Measurements from ENCODE around the gene SEMA7A.

SEMA7A gene

DNA sequence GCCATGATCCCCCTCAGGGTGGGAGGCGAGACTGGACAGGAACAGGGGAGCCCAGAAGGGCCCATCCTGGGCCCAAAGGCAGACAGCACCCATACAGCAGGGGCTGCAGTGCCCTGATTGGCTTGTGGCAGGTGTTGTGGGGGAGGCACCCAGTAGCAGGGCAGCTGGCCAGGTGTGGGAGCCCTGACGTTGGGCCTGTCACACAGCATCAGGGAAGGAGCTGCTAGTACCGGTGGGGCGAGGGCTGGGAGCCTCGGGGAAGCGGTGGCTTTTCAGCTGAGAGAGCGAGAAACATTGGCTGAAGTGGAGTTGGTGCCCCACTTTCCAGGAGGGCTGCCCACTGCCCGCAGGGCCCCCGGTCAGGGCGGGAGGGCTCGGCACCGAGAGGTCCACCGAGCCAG is 46.6 kb downstream of the SEMA7A start:
- no peak for DNase-seq (ENCODE audit: low spot score)

DNA sequence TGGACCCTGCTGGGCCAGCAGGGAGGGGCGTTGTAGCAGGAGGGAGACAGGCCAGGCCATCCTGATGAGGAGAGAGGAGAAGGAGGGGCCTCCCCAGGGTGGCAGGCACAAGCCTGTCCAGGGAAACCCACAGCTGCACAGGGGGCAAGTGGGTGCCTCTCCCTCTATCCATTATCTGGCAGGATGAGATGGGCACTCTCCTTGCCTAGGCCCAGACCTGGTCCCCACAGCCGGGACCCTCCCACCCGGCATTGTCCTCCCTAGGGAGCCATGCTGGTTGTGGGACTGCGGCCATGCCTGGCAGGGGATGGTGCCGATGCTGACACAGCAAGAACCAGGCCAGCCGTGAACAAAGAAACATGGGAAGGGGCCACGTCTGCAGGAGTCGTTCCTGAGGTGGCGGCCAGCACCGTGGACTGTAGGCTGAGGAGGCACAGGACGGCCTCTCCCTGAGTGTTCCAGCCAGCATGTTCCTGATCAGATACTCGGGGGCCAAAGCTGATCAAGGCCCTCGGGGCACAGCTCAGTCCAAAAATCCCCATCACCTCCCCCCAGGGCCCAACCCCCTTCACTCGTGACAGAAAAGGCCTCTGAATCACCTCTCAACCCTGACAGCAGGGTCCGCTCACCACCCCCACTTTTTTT is 47.1 kb downstream of the SEMA7A start:
- DNase-seq (ENCODE audit: low spot score) = no peak

DNA sequence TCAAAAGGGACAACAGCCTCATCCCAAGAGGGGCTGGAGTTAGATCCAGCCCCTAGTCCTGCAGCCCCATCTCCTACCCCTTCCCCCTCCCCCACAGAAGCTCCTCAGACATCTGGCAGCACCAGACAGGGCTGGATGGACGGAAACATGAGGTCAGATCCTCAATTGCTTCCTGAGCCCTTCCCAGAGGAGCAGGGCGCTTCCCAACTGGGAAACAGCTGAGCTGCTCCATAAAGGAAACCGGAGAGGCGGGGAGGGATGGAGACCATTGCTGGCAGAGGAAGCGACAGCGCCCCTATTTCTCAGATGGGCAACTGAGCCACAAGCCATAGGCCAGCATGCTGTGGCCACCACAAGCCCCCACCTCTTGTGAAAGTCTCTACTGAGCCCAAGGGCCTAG is 48.0 kb downstream of the SEMA7A start:
- no peak for DNase-seq (ENCODE audit: low spot score)

DNA sequence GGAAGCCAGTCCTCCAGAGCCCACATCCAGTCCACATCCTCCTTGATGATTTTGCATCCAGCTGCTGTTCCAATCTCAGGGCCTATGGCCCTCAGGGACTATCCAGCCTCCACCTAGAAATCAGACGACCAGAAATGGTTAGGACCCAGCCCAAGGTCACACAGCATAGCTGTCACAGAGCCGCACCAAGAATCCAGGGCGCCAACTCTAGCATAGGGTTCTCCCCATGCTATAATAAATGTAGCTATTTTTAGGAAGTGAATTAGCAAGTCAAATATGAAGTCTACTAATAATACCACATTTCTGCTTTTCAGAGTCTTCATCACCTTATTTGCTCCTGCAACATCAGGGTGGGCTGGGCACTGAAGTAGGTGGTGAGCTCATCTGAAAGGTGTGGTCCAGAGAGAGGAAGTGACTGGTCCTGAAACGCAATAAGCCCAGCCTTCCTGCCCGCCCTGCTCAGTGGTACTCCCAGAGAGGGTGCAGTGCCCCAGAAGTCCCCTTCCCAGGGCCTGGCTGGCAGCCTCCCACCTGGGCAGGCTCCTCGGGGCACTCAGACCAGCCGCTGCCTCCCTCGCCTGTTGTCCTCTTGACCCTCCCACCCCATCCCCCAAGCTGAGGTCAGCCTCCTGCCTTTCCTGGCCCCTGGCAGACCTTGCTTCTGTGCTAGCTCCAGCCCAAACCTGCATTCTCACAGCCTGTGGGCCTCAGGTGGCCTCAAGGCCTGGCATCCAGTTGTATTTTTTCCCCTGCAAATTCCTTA is 48.7 kb downstream of the SEMA7A start:
- DNase-seq (ENCODE audit: low spot score) = peak; percentile 39

DNA sequence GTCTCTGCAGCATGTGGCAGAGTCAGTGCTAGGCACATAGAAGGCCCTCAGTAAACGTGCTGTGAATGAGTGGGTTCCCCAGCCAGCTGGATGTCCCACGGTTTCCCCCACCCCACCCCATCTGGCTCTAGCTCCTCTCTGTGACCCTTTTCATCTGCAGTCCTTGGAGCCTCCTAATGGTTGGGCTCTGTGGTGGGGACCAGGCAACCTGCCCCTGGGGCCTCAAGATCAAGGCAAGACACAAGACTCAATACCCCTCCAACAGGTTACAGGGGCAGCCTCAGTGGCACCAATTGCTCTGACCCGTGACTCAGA is 49.2 kb downstream of the SEMA7A start:
- DNase-seq (ENCODE audit: low spot score) = no peak

DNA sequence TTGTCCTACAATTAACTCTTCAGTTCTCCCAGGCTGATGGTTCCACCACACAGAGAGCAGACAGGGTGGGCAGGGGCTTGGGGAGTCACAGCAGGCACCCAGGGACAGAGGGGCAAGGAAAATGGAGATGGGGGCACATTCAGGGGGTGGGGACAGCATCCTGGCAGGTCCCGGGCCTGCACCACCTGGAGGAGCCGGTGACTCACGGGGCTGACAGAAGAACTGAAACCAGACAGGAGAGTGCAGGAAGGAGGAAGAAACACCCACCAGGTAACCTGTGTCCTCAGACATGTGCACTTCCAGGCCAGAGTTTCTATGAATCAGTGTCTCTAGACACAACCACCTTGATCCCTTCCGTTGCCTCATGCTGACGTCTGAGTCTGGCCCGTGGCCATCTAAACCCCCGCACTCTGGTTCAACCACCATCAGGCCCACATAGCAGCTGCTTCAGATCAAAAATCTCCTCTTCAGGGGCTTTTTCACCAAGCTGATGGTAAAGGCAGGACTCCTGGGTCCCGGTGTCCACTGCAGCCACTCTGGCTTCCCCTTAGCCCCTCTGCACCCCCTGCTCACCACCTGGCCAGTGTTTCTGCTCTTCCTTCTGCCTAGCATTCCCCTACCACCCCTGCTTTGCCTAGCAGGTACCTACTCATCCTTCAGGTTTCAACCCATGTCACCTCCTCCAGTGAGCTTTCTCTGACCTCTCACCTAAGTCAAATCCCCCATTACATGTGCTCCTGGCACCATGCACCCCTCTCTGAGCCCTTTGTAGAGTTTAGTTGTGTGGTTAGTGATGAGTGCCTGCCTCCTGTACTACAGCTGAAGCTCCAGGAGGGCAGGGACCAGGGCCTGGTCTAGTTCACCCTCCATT is 49.8 kb downstream of the SEMA7A start:
- peak; percentile 68 for DNase-seq (ENCODE audit: low spot score)

DNA sequence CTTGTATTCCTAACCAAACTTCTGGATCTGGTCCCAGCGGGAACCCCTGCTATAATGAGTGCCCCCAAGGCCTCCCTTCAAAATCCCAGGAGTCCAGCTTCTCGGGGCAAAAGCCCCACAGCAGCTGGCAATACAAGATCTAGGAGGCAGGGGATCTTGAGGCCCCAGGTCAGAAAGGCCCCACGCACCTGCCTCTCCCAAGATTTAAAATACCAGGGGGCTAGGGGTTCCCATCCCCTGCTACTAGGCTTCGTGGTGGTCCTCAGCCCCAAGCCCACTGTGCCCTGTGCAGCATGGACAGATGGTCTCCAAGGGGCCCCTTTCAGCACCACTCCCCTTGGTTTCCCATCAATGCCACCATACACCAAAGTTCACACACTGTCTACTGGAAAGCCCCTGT is 50.5 kb downstream of the SEMA7A start:
- DNase-seq (ENCODE audit: low spot score) = no peak

DNA sequence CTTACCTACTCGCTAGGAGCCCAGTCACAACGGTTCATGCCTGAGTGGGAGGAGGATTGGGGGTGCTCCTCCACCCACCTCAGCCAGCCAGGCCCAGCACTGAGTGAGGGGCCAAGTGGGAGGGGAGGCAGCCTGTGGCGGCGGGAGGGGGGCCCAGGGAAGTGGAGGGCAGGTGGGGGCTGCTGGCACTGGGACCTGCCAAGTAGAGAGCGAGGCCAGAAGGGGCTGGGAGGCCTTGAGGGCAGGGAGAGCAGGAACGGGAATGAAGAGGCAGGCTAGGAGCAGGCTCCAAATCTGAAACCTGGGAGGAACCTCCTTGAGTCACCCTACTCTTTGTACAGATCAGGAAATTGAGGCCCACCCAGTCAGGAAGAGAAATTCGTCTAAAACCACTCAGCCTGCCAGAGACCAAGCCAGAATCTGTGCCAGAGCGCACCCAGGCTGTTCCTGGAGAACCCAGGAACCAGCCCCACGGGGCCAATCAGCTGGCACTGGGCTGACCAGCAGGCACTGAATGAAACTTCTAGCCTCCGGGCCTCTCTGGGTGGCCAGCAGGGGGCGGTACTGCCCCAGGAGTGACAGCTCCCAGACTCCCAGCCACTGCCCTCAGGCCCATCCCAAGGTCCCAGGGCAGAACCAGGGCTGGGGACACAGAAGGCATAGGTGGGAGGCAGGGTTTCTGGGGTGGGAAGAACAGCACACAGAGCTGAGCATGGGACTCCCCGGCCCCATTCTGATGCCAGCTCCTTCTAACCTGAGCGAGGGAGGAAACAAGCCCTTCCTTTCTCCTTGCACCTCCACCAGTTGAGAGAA is 51.5 kb downstream of the SEMA7A start:
- peak; percentile 65 for DNase-seq (ENCODE audit: low spot score)

DNA sequence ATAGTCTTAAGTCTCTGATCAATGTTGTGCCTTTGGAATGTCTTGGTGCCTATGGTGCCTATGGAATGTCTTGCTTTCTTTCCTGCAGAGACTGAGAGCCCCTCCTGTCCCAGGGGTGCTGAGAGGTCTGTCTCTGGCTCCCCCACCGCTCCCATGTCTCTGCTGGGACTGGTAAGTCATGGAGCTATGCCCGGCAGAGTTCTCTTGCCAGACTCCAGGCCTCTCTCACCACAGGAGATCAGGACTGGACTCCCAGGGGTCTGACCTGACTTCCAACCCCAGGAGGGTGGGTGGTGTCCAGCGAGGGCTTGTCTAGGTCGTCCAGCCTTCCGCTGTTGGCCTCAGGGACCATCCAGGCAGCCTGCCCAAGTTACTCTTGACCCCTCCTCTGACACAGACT is 52.3 kb downstream of the SEMA7A start:
- DNase-seq (ENCODE audit: low spot score) = no peak

DNA sequence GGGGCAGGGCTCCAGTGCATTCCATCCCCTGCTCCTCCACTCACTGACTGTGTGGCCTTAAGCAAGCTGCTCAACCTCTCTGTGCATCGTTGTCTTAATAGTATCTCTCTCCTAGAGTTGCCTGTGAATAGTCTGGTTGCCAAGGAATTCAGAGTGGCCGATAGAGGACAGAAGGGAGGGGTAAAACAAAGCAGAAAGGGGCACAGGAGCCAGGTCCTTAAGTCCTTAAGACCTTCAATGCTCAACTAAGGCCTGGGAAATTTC is 52.6 kb downstream of the SEMA7A start:
- no peak for DNase-seq (ENCODE audit: low spot score)

DNA sequence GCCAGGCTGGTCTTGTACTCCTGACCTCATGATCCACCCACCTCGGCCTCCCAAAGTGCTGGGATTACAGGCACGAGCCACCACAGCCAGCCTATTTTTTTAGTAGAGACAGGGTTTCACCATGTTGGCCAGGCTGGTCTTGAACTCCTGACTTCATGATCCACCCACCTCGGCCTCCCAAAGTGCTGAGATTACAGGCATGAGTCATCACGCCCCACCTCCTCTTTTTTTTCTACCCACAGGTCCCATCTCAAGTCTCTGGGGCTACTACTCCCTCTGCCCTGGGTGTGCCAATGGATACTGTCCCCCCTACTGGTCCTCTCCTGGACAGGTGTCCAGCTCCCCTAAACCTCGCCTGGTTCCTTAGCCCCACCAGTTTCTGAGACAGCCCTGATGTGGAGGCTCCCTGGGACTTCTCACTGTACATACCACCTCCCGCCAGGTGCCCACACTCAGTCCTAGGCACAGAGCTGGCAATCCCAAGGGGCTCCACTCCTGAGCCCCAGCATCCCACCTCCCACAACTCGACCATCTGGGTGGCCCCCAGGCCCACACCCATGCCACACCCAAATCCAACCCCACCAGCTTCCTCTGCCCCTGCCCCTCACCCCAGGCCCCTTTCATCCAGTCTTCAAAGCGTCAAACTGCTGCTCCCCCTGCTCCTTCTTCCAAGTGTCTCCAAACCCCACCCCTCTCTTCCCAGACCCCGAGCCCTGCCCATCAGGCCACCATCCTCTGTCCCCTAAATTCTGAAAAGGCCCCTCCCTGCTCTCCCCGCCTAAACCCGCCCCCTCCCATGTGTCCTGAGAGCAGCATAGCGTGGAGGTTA is 53.2 kb downstream of the SEMA7A start:
- DNase-seq (ENCODE audit: low spot score) = no peak

DNA sequence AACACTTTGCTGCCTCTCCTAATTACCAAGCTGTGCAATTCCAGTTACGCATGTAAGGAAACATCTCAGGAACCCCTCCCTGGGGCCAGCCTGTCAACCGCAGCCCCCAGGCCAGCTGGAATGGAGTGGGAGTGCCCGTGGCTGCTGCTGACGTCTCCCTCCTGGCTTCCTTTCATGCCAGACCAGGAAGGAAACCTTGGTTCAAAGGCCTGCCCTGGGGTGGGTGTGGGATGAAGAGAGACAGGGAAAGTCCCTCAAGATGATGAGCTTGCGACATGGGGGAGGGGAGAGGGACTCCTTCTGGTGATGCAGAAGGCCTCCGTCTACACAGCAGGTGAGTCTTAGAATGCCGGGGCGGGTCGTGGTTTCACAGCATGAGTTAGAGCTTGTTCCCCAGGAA is 54.9 kb downstream of the SEMA7A start:
- peak; percentile 65 for DNase-seq (ENCODE audit: low spot score)

DNA sequence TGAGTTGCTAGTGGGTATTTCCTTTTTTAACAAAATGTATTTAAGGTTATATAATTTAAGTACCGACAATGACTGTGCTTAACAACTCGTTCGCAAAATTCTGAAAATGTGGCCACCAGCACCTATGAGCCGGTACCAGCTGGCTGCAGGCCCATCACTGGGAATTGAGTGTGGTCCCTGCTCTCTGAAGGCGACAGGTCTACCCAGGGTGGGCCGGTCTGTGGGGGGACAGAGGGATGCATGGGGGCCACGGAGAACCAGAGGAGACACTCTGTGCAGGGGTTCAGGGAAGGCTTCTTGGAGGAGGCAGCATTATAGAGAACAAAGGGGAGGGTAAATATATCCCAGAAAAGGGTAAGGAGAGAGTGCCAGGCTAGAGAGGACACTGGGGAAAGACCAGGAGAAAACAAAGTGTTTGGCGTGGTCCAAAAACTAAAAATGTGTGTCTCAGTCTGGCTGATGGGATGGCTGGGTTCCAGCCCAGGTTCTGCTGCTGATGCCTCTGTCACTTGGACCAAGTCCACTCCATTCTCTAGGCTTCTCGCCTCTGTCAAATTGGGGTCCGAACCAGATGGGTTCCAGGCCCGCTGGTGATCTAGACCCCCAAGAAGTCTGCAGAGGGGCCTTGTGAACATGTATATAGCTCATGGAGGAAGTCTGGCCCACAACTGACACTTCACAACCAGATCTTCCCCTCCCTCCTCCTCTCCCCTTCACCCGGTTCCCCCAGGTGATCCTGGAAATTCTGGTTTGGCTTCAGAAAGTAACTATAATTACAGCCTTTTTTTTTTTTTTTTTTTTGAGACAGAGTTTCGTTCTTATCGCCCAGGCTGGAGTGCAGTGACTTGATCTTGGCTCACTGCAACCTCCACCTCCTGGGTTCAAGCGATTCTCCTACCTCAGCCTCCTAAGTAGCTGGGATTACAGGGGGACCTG is 55.7 kb downstream of the SEMA7A start:
- DNase-seq (ENCODE audit: low spot score) = no peak

DNA sequence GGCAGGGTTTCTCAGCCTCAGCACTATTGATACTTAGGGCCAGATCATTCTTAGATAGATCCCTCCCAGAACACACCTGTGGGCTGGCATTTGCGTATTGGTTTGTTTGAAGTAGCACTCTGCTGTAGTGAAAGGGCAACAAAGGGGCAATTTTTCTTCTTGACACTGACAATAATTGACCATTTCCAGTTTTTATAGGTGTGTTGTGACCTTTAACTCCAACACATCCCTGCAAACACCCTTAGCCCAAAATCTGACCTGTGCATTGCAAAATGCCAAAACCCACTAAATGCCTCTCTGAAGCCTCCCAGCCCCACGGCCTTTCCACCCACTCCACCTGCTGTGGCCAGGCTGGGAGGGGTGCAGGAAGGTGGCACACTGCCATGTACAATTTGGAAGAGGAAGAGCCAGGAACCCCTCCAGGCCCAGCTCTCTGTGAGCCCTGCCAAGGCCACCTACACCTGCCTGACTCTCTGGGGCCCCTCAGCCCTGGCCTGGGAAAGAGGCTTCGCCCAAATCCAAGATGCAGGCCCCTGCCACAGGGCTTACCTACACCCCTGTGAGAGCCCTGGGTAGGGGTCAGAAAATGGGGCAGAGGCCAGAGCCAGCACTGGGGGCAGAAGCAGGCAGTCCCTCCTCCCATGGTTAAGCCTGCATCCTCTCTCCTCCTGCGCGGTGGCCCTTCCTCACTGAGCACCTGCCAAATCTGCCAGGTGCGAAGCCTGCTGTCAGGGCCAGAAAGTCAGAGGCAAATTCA is 56.8 kb downstream of the SEMA7A start:
- DNase-seq (ENCODE audit: low spot score) = no peak

DNA sequence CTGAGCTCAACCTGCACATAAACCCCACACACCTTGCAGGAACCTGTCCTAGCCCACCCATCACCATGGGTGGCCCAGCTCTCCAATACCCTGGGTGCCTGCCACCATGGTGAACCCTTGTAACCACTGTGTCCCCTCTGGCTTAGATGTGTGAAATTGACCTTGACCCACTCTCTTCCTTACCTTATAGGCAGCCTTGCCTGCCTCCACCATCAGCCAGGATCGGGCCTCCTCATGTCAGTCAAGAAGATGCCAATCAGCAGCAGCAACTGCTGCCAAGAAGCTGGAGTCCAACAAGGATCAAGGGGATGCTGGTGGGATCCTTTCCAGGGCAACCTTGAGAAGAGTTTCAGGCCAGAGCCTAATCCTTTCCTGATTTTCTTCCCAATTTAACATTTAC is 57.5 kb downstream of the SEMA7A start:
- DNase-seq (ENCODE audit: low spot score) = no peak

DNA sequence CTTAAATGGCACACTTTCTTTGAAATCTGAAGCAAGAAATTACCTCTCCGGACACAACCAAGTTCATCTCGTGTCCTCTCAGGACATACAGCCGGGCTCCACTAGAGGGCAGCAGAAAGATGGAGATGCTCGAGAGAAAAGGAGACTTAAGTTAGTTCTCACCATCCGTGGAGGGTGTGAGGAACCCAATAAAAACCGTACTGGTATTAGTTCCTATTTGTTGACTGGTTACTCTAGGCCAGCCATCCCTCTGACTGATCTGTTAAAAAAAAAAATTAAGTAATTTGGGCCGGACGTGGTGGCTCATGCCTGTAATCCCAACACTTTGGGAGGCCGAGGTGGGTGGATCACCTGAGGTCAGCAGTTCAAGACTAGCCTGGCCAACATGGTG is 58.5 kb downstream of the SEMA7A start:
- DNase-seq (ENCODE audit: low spot score) = peak; percentile 79

DNA sequence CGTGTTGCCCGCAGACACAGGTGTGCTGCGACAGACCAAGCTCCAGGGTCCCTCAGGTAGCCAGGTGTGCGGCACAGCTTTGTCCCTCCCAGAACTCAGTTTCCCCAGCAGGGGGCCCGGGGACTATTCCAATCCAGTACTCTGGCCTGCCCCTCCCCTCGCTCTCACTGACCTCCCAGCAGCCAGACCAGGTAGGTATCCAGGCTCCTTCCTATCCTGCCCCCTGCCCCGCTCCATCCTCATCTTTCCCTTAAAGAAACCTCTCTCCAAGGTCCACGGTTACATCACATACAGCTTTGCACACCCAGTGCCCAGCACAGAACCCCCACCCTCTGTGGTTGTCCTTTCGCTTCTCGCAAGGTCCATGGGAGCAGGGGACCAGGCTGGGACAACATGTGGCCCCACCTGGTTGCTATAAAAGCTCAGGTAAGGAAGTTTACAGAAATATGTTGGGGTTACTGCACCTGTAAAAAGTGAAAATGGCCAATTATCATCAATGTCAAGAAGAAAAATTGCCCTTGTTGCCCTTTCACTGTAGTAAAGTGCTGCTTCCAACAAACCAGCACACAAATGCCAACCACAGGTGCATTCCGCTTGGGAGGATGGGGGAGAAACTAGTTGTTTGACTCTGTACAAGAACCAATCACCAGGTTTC is 59.0 kb downstream of the SEMA7A start:
- no peak for DNase-seq (ENCODE audit: low spot score)

DNA sequence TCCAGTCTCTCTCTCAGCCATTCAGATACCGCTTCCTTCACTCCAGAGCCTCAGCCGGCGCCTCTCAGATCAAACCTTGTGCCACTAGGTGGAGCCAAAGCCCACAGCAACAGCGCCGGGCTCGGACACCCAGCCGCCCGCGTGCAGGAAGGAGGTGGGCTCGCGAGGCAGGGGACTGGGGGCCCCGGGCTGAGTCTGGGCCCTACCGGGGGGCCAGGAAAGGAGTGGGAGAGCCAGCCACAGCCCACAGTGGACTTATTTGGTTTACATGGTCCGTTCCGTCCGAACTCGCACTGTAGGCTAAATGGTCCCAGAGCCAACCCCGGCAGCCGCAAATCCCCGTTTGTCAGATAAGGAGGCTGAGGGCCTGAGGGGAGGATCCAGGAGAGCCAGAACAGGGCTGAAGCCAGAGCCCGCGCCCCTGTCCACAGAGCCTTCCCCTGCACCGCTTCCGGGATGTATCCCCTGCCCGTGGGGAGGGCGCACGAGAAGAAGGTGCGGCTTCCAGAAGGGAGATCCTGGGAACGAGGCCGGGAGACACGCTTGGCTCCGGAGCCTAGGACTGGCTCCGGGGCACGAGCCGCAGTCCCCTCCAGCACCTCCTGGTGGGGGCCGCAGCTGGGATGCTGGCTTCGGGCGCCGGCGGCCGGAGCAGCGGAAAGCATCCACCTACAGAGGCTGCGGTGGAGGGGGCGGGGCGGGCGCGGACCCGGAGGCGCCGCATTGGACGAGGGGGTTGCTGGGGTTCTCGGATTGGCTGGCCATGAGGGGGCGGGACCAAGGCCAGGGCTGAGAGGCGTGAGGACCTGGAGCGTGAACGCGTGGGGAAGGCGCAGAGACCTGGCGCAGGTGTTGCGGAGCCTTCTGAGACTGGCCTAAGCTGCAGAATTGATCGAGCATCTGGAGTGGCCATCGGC is 59.8 kb downstream of the SEMA7A start:
- peak; percentile 90 for DNase-seq (ENCODE audit: low spot score)
